GM19035 (cell line): ENCODE measurements around the gene LMTK2.
A peak's percentile ranks its signal among the peaks of the same experiment; 100 is the strongest.

Source experiments
- ATAC-seq: cut with Tn5 transposase; IDR thresholded peaks from one replicate; pipeline ENCODE4 v1.9.1; 2021; ENCODE audit not compliant: unreplicated experiment

Gene LMTK2

GRCh38 chr7:98202367-98203195, 95.9 kb downstream of the LMTK2 start:
- ATAC-seq: peak; percentile 92

GRCh38 chr7:98203261-98203963, 96.8 kb downstream of the LMTK2 start:
- peak; percentile 36 for ATAC-seq

- no peak for ATAC-seq
These were observed 97.4 kb downstream of the LMTK2 start for GRCh38 chr7:98203964-98204605.

- ATAC-seq: no peak
These were observed 98.0 kb downstream of the LMTK2 start for GRCh38 chr7:98204670-98205069.

- no peak for ATAC-seq
These were observed 98.6 kb downstream of the LMTK2 start for GRCh38 chr7:98205162-98205845.

GRCh38 chr7:98206451-98207330, 100.0 kb downstream of the LMTK2 start:
- ATAC-seq: no peak

- no peak for ATAC-seq
These were observed 102.7 kb downstream of the LMTK2 start for GRCh38 chr7:98209166-98209920.

- no peak for ATAC-seq
These were observed 104.0 kb downstream of the LMTK2 start for GRCh38 chr7:98210513-98211220.

- no peak for ATAC-seq
These were observed 104.6 kb downstream of the LMTK2 start, which contains the start of gene BHLHA15 for GRCh38 chr7:98211221-98211675. Gene BHLHA15, plus strand, starts transcription at chr7:98211439. Its CDS starts 871 bp downstream, at chr7:98212310.

- ATAC-seq: no peak
These were observed 105.2 kb downstream of the LMTK2 start for GRCh38 chr7:98211676-98212531.

- ATAC-seq: no peak
These were observed 105.9 kb downstream of the LMTK2 start for GRCh38 chr7:98212532-98213041.

GRCh38 chr7:98213296-98213887, 106.7 kb downstream of the LMTK2 start:
- ATAC-seq: no peak

- no peak for ATAC-seq
These were observed 107.5 kb downstream of the LMTK2 start for GRCh38 chr7:98213888-98214810.

- no peak for ATAC-seq
These were observed 108.2 kb downstream of the LMTK2 start for GRCh38 chr7:98214811-98215321.

GRCh38 chr7:98215561-98216495, 109.2 kb downstream of the LMTK2 start:
- no peak for ATAC-seq
